Measurements from ENCODE around the gene PLN. TPM values are rescaled to one million over a fixed set of nuclear protein-coding genes. Genes with fewer than 3 reads are reported as not detected.

PLN gene
- total RNA-seq, 1 experiment from 2014 or later: not detected

DNA sequence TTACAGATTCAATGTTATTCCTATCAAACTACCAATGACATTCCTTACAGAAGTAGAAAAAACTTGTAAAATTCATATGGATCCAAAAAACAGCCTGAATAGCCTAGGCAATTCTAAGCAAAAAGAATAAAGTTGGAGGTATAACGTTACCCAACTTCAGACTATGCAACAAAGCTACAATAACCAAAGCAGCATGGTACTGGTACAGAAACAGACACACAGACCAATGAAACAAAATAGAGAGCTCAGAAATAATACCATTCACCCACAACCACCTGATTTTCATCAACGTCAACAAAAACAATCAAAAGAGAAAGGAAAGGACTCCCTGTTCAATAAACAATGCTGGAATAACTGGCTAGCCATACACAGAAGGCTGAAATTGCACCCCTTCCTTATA, 17.2 kb upstream of the PLN start:
- Histone ChIP-seq H3F3A (ENCODE audit: insufficient read depth, low read depth) (no peaks in the 10 kb centered on the region), H3K27me3 (ENCODE audit: insufficient read depth, low read depth) (no peaks in the 10 kb centered on the region), H3K27ac (no peak overlapping the region), H3K9me3 (ENCODE audit: insufficient read depth, low read depth) (no peaks in the 10 kb centered on the region), H3K79me2 (ENCODE audit: low read depth) (no peaks in the 10 kb centered on the region), H3K36me3 (ENCODE audit: low read depth) (no peaks in the 10 kb centered on the region), H3K4me3 (no peak overlapping the region), H4K20me1 (ENCODE audit: insufficient read depth) (peaks cover 6% of the 10 kb centered on the region), H3K4me2 (no peak overlapping the region), H3K9me2 (ENCODE audit: insufficient read depth) (no peaks in the 10 kb centered on the region), H3K4me1 (replicated peaks; ENCODE audit: insufficient read depth) (no peaks in the 10 kb centered on the region), H2AFZ (no peak overlapping the region)
- ChIA-PET POLR2A (ENCODE audit: unreplicated experiment) (no interaction called here), CTCF (no interaction called here)
- intact Hi-C loops (cut with micrococcal nuclease; ENCODE audit: unreplicated experiment): no loop called here
- no TSS peak for BruUV-seq (replicated peaks)
- DNase-seq: no peak
- TF ChIP-seq, protein P1, sequence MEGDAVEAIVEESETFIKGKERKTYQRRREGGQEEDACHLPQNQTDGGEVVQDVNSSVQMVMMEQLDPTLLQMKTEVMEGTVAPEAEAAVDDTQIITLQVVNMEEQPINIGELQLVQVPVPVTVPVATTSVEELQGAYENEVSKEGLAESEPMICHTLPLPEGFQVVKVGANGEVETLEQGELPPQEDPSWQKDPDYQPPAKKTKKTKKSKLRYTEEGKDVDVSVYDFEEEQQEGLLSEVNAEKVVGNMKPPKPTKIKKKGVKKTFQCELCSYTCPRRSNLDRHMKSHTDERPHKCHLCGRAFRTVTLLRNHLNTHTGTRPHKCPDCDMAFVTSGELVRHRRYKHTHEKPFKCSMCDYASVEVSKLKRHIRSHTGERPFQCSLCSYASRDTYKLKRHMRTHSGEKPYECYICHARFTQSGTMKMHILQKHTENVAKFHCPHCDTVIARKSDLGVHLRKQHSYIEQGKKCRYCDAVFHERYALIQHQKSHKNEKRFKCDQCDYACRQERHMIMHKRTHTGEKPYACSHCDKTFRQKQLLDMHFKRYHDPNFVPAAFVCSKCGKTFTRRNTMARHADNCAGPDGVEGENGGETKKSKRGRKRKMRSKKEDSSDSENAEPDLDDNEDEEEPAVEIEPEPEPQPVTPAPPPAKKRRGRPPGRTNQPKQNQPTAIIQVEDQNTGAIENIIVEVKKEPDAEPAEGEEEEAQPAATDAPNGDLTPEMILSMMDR (conservative IDR thresholded peaks at IDR 0.05): no peak
- no peak for TF ChIP-seq EZH2 (IDR thresholded peaks at IDR 0.05; ENCODE audit: low read depth)

GRCh38 chr6:118535176-118535844, 12.8 kb upstream of the PLN start:
- H3K27me3 ChIP-seq (ENCODE audit: insufficient read depth, low read depth): no peaks in the 10 kb centered on the region
- H4K20me1 ChIP-seq (ENCODE audit: insufficient read depth): 0 out of 2 replicates have a peak, but pooled peaks cover 3% of the 10 kb centered on the region
- H3K27ac ChIP-seq: no peak overlapping the region
- intact Hi-C loops (cut with micrococcal nuclease; ENCODE audit: unreplicated experiment): no loop called here
- BruUV-seq (replicated peaks): no TSS peak
- no peaks in the 10 kb centered on the region for H3K4me1 ChIP-seq (replicated peaks; ENCODE audit: insufficient read depth)
- no peaks in the 10 kb centered on the region for H3K79me2 ChIP-seq (ENCODE audit: low read depth)
- no peaks in the 10 kb centered on the region for H3K9me2 ChIP-seq (ENCODE audit: insufficient read depth)
- H3K9me3 ChIP-seq (ENCODE audit: insufficient read depth, low read depth): no peaks in the 10 kb centered on the region
- H2AFZ ChIP-seq: no peak overlapping the region
- H3K4me2 ChIP-seq: no peak overlapping the region
- POLR2A ChIA-PET (ENCODE audit: unreplicated experiment): no interaction called here
- no peak overlapping the region for H3K4me3 ChIP-seq
- no peak for TF ChIP-seq EZH2 (IDR thresholded peaks at IDR 0.05; ENCODE audit: low read depth)
- TF ChIP-seq, protein P1 (conservative IDR thresholded peaks at IDR 0.05): no peak
- no peaks in the 10 kb centered on the region for H3K36me3 ChIP-seq (ENCODE audit: low read depth)
- CTCF ChIA-PET: no interaction called here
- H3F3A ChIP-seq (ENCODE audit: insufficient read depth, low read depth): no peaks in the 10 kb centered on the region
- DNase-seq: no peak

DNA sequence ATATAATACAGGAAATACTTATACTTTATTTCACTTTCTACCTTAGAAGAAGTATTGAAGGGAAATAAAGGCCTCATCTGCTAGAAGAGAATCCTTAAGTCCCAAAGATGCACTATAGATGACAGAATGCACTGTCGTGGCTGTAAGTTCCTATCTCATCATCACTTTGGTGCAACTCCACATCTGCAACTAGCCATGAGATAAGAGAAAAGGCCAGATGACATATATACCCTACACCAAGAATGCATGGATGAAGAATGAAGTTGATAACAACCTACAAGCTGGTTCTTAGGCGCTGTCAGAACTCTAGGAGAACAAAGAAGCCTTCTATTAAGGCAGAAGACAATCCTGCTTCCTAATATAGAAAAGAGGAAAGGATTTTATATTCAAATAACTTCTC, 11.6 kb upstream of the PLN start:
- Histone ChIP-seq H3K4me2 (no peak overlapping the region), H4K20me1 (ENCODE audit: insufficient read depth) (no peaks in the 10 kb centered on the region), H3K9me3 (ENCODE audit: insufficient read depth, low read depth) (no peaks in the 10 kb centered on the region), H3K4me3 (no peak overlapping the region), H3K27ac (no peak overlapping the region), H3K4me1 (replicated peaks; ENCODE audit: insufficient read depth) (no peaks in the 10 kb centered on the region), H3K27me3 (ENCODE audit: insufficient read depth, low read depth) (no peaks in the 10 kb centered on the region), H3K79me2 (ENCODE audit: low read depth) (no peaks in the 10 kb centered on the region), H2AFZ (no peak overlapping the region), H3K36me3 (ENCODE audit: low read depth) (no peaks in the 10 kb centered on the region), H3F3A (ENCODE audit: insufficient read depth, low read depth) (no peaks in the 10 kb centered on the region), H3K9me2 (ENCODE audit: insufficient read depth) (no peaks in the 10 kb centered on the region)
- ChIA-PET POLR2A (ENCODE audit: unreplicated experiment) (no interaction called here), CTCF (no interaction called here)
- no peak for DNase-seq
- BruUV-seq (replicated peaks): no TSS peak
- intact Hi-C loops (cut with micrococcal nuclease; ENCODE audit: unreplicated experiment): no loop called here
- TF ChIP-seq EZH2 (IDR thresholded peaks at IDR 0.05; ENCODE audit: low read depth): no peak
- TF ChIP-seq, protein P1 (conservative IDR thresholded peaks at IDR 0.05): no peak

Data from PC-9 (cell line).